Measurements from ENCODE around the gene NEXMIF. TPM values are rescaled to one million over a fixed set of nuclear protein-coding genes. Genes with fewer than 3 reads are reported as not detected.
"Not testable (repeated sequence)": the region's sequence is repeated elsewhere in the genome, so short reads cannot be mapped to it uniquely, and the experiment has no call there.

Gene NEXMIF
- total RNA-seq, 1 donor from 2014 or later, result 1.0 TPM

DNA sequence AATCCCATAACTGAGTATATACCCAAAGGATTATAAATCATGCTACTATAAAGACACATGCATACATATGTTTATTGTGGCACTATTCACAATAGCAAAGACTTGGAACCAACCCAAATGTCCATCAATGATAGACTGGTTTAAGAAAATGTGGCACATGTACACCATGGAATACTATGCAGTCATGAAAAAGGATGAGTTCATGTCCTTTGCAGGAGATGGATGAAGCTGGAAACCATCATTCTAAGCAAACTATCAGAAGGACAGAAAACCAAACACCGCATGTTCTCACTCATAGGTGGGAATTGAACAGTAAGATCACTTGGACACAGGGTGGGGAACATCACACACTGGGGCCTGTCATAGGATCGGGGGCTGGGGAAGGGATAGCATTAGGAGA, 223.9 kb downstream of the NEXMIF start:
- not testable (repeated sequence) for H3K4me3 ChIP-seq (ENCODE audit: low read length in 3 of 3); H3K36me3 ChIP-seq (ENCODE audit: control insufficient read depth in 3 of 3, insufficient read depth in 3 of 3, low read length in 3 of 3); H3K4me1 ChIP-seq (ENCODE audit: control insufficient read depth in 3 of 3, insufficient read depth in 3 of 3, low read length in 3 of 3); H3K27me3 ChIP-seq (ENCODE audit: control insufficient read depth in 3 of 3, insufficient read depth in 3 of 3, low read length in 3 of 3); H3K27ac ChIP-seq (ENCODE audit: low read depth, low read length); H3K9me3 ChIP-seq (ENCODE audit: control insufficient read depth in 3 of 3, low read length in 3 of 3); H3K9ac ChIP-seq (ENCODE audit: low read depth in 1 of 3, low read length in 3 of 3)

GRCh38 chrX:74684466-74684865, 240.8 kb downstream of the NEXMIF start:
- no peaks in the 10 kb centered on the region for H3K36me3 ChIP-seq (ENCODE audit: control insufficient read depth in 3 of 3, insufficient read depth in 3 of 3, low read length in 3 of 3)
- H3K27me3 ChIP-seq (ENCODE audit: control insufficient read depth in 3 of 3, insufficient read depth in 3 of 3, low read length in 3 of 3), result no peaks in the 10 kb centered on the region
- H3K4me3 ChIP-seq (ENCODE audit: low read length in 3 of 3), result no peak overlapping the region
- H3K27ac ChIP-seq (ENCODE audit: low read depth, low read length), result no peak overlapping the region
- H3K9ac ChIP-seq (ENCODE audit: low read depth in 1 of 3, low read length in 3 of 3), result no peak overlapping the region
- no peaks in the 10 kb centered on the region for H3K4me1 ChIP-seq (ENCODE audit: control insufficient read depth in 3 of 3, insufficient read depth in 3 of 3, low read length in 3 of 3)
- peaks cover 0 to 4% (median 0%) of the 10 kb centered on the region in 3 donors for H3K9me3 ChIP-seq (ENCODE audit: control insufficient read depth in 3 of 3, low read length in 3 of 3)

Small RNA genes within 50 kb of the gene (small RNA-seq; reads per million reads assigned to genes)
- not detected for gene AL139395.1

Other genes starting within 250 kb of the NEXMIF start
- gene ABCB7, start 230.8 kb upstream of the NEXMIF start, total RNA-seq, result 25.6 TPM

All from skeletal muscle tissue (tissue), 5 donors.